HG03565 (cell line): ENCODE results near the gene PGA5.

Experiments used
- ATAC-seq: cut with Tn5 transposase; IDR thresholded peaks from one replicate; pipeline ENCODE4 v1.9.1; 2021; ENCODE audit warnings: mild to moderate bottlenecking, moderate library complexity; ENCODE audit not compliant: unreplicated experiment

PGA5 gene

GRCh38 chr11:61293867-61294716 lies 53.1 kb downstream of the PGA5 start:
- ATAC-seq, result peak; percentile 22

GRCh38 chr11:61294717-61295595 lies 54.0 kb downstream of the PGA5 start, which contains the start of gene VWCE:
TSS of gene VWCE (minus strand) at chr11:61295316. CDS start at chr11:61295037, 279 bp downstream.
- ATAC-seq, result peak; percentile 46

DNA sequence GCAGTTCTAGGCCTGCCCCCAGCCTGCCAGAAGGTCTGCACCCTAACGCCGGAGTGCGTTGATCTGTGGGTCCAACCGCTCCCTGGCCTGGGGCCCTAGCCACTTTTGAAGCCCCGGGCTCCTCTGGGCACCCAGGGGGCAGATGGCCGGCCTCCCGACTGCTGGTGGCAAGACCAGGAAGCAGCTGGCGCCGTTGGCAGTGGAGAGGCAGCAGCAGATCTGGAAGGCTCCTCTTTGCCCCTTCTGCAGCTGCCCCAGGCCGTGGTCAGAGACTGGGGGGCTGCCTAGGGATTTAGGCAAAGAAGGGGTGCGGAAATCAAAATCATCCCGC lies 54.6 kb downstream of the PGA5 start:
- no peak for ATAC-seq

DNA sequence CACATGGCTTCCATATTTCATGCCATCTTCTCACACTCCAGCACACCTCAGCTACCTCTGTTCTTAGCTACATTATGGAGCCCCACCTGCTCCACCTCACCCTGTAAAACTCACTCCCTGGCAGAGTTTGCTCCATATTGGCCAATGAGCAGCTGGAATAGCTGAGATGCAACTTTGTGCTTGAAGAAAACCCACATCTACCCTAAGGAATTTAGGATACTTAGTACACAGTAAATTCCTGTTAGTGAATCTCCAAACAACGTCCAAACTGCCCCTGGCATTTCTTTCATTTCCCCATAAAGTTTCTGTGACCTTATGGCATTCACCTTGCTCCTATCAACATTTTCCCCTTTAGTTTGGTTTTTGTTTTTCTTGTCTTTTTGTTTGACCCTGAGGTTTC lies 56.4 kb downstream of the PGA5 start:
- no peak for ATAC-seq

DNA sequence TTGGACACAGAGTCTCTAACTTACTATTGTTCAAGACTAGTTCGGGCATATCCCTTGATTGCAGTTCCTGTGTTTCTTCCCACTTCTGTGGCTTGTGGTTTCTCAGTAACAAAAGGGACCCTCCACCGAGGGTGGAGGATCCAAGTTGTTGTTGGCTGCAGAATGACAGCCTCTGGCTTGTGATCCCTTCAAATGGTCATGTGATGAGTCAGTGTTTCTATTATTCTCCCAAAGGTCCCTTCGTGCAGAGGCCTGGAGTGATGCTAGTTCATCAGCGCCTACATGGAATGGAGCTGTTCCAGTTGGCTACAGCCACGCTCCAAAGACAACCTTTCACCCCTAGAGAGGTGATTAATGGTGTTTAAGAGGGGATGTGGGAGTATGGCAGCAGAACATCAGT lies 56.8 kb downstream of the PGA5 start:
- ATAC-seq, result no peak

GRCh38 chr11:61298663-61299244 lies 57.8 kb downstream of the PGA5 start:
- ATAC-seq, result no peak
